LNCAP (cell line): ENCODE data around the gene LTO1.

Source experiments
- TF ChIP-seq, protein P1 (sequence below): fragments of 450-650 bp; IDR thresholded peaks from 2 replicates; pipeline ENCODE4 v1.5.1; 2017; ENCODE audit warnings: mild to moderate bottlenecking

LTO1 gene

GRCh38 chr11:69647390-69647748, 27.8 kb downstream of the LTO1 start:
- TF ChIP-seq, protein P1, sequence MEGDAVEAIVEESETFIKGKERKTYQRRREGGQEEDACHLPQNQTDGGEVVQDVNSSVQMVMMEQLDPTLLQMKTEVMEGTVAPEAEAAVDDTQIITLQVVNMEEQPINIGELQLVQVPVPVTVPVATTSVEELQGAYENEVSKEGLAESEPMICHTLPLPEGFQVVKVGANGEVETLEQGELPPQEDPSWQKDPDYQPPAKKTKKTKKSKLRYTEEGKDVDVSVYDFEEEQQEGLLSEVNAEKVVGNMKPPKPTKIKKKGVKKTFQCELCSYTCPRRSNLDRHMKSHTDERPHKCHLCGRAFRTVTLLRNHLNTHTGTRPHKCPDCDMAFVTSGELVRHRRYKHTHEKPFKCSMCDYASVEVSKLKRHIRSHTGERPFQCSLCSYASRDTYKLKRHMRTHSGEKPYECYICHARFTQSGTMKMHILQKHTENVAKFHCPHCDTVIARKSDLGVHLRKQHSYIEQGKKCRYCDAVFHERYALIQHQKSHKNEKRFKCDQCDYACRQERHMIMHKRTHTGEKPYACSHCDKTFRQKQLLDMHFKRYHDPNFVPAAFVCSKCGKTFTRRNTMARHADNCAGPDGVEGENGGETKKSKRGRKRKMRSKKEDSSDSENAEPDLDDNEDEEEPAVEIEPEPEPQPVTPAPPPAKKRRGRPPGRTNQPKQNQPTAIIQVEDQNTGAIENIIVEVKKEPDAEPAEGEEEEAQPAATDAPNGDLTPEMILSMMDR: no peak

DNA sequence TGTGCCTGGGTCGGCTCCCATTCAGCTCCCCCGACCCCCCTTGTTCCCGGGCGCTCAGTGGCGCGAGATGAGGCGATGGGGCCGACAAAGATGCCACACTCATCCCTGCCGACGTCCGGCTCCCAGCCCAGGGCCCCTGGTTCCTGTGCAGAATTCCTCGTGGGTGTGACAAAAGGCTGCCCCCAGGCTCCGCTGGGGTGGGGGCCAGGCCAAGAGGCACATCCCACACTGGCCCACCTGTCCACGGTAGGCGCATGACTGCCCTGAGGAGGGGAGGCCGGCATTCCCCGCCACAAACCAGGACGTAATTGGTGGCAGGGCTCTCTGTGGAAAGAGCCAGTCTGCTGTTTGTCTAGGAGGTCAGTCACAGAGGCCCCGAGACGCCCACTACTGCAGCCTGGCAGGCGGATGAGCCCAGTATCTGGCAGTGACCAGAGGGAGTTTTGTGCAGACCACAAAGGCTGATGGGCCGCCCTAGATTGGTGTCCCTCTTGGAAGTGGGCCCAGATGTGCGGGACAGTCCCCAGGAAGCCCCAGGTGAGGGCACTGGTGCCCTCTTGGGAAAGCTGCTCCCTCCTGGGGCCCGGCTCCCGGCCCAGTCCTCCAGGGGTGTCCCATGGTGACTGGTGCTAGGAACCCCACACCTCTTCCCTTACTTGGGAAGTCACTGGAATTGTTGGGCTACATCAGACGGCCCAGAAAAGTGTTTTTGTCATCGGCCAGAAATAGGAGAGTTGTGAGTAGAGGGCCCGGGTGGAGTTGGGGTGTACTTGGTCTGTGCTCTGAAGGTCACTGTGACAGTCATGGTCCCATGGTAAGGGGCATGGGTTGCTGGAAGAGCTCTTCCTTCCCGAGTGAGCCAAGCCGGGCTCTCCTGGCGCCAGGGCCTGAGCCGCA, 28.4 kb downstream of the LTO1 start:
- TF ChIP-seq, protein P1: no peak

DNA sequence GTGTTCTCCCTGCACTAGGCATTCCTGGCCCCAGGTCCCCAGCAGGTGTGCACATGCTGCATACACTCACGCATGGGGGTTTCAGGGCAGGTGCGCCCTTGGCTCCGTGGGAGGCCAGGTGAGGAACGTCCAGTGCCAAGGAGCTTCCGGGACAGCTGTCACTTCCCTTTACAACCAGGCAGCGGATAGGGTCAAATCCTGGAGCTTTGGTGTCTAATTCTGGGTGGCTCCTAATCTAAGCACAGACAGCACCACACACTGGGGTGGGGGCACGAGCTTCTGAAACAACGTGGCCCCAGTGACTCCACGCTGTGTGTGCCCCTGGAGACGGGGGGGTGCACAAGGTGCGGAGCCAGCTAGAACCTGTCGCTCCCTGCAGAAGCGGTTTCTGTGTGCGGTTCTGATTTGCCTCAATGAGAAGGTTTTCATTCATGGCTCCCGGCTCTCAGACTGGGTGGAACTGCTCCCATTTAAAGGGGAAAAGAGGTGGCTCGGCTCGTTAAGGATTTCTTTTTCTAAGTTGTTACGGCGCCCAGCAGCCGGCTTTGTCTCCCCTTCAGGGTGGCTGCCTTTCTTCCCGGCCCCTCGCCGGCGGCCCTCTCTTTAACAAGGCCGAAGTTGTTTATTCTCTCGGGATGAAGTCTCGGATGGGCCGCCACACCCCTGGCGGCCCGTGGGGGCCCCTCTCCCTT, 29.2 kb downstream of the LTO1 start:
- TF ChIP-seq, protein P1: no peak

DNA sequence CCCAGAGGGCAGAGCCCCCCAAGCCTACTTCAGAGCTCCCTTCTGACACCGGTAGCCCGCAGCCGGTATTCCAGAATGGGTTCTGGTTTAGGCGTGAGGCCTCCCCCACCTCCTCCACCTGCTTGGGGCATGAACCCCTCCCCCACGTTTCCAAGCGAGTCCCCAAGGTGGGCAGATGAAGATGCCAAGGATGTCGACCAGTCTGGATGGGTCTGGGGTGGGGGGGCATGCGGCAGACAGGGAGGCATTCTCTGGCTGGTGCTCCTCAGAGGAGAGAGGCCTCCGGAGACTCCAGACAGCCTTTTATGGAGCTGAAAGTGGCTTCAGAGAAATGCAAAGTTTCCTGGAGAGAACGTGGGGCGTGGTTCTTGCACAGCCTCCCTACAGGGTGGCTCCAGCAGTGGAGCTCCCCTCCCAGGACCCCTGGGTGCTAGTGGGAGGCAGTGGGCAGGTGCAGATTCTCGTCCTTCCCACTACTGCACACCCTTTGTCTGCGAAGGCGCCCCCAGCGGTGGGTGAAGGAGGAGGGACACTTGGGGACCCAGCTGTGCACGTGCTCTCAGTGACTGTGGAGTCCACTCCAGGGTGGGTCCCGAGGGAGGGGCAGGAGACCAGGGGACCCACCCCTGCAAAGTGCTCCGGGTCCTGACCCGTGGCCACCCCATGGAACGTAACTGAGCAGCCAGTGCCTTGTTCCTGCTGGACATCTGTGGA, 30.0 kb downstream of the LTO1 start:
- TF ChIP-seq, protein P1: no peak

GRCh38 chr11:69644071-69644961, 30.8 kb downstream of the LTO1 start:
- TF ChIP-seq, protein P1: peak; percentile 52

- TF ChIP-seq, protein P1: peak; percentile 34; the same call in 1 of the 2 replicates
Measured at GRCh38 chr11:69643646-69644045, 31.5 kb downstream of the LTO1 start.
